SK-N-MC (cell line): ENCODE results near the gene QSOX2.

Source experiments
- EZH2 ChIP-seq: fragments of 200-600 bp; sonication (generic); IDR thresholded peaks from one replicate; pipeline ENCODE4 v1.6.1; 2017; ENCODE audit warnings: antibody characterized with exemption
- FOXP2 ChIP-seq: optimal IDR thresholded peaks from 2 replicates; pipeline ENCODE3; 2011; ENCODE audit warnings: mild to moderate bottlenecking, moderate library complexity; ENCODE audit not compliant: insufficient read depth; ENCODE audit errors: extremely low read length, control extremely low read depth
- POLR2AphosphoS5 ChIP-seq: IDR thresholded peaks from 2 replicates; pipeline ENCODE4 v1.6.1; 2012; ENCODE audit warnings: mild to moderate bottlenecking, low read depth, low read length, borderline replicate concordance

GRCh38 chr9:136293476-136294077 lies 48.0 kb upstream of the QSOX2 start:
- TF ChIP-seq EZH2 = no peak
- no peak for TF ChIP-seq POLR2AphosphoS5
- TF ChIP-seq FOXP2 = no peak
